Mesendoderm (in vitro differentiated cells): Measurements from ENCODE around the gene CNOT9.
A peak's percentile ranks its signal among the peaks of the same experiment; 100 is the strongest.

Source experiments
- DNase-seq: peaks from one replicate; pipeline ENCODE4 v3.0.0; 2013
- H2AK5ac ChIP-seq: 2 replicates; pipeline ENCODE4 v1.6.1; 2013; ENCODE audit warnings: low read length, inconsistent platforms
- H2BK120ac ChIP-seq: 2 replicates; pipeline ENCODE4 v1.6.1; 2013; ENCODE audit warnings: low read depth, mild to moderate bottlenecking, low read length, moderate library complexity, mixed read lengths
- H2BK15ac ChIP-seq: replicated peaks from 2 replicates; pipeline ENCODE4 v1.6.1; 2013; ENCODE audit warnings: low read depth, mild to moderate bottlenecking, moderate library complexity
- H2BK5ac ChIP-seq: 2 replicates; pipeline ENCODE4 v1.6.1; 2013; ENCODE audit warnings: low read length, inconsistent platforms
- H3K18ac ChIP-seq: 2 replicates; pipeline ENCODE4 v1.6.1; 2013; ENCODE audit warnings: mild to moderate bottlenecking, low read length, mixed read lengths
- H3K23ac ChIP-seq: one replicate; pipeline ENCODE4 v1.6.1; 2013; ENCODE audit warnings: low read length
- H3K27ac ChIP-seq: 2 replicates; pipeline ENCODE4 v1.5.1; 2013; ENCODE audit warnings: low read depth, mild to moderate bottlenecking, inconsistent platforms, low read length, moderate library complexity
- H3K27me3 ChIP-seq: 2 replicates; pipeline ENCODE4 v1.6.1; 2013; ENCODE audit warnings: low read length, control low read depth, mild to moderate bottlenecking, inconsistent platforms; ENCODE audit not compliant: insufficient read depth, poor library complexity
- H3K36me3 ChIP-seq: 2 replicates; pipeline ENCODE4 v1.6.1; 2013; ENCODE audit warnings: low read length, inconsistent platforms; ENCODE audit not compliant: control insufficient read depth, insufficient read depth
- H3K4ac ChIP-seq: one replicate; pipeline ENCODE4 v1.6.1; 2013; ENCODE audit warnings: low read depth, mild to moderate bottlenecking, low read length, moderate library complexity
- H3K4me1 ChIP-seq: 2 replicates; pipeline ENCODE4 v1.6.1; 2013; ENCODE audit warnings: low read depth, low read length, inconsistent platforms; ENCODE audit not compliant: control insufficient read depth
- H3K4me2 ChIP-seq: 2 replicates; pipeline ENCODE4 v1.6.1; 2013; ENCODE audit warnings: low read length
- H3K4me3 ChIP-seq: 2 replicates; pipeline ENCODE4 v1.5.1; 2013; ENCODE audit warnings: mild to moderate bottlenecking, low read length
- H3K56ac ChIP-seq: one replicate; pipeline ENCODE4 v1.6.1; 2013; ENCODE audit warnings: low read length
- H3K79me1 ChIP-seq: 2 replicates; pipeline ENCODE4 v1.6.1; 2013; ENCODE audit warnings: low read length, inconsistent platforms
- H3K79me2 ChIP-seq: 2 replicates; pipeline ENCODE4 v1.6.1; 2013; ENCODE audit warnings: mild to moderate bottlenecking, low read length; ENCODE audit not compliant: control insufficient read depth, insufficient read depth
- H3K9ac ChIP-seq: 2 replicates; pipeline ENCODE4 v1.6.1; 2013; ENCODE audit warnings: low read length, inconsistent platforms
- H4K5ac ChIP-seq: one replicate; pipeline ENCODE4 v1.6.1; 2013; ENCODE audit warnings: low read length
- H4K8ac ChIP-seq: one replicate; pipeline ENCODE4 v1.6.1; 2013; ENCODE audit warnings: low read depth, mild to moderate bottlenecking, control low read depth, low read length, moderate library complexity
- WGBS: extraction: QIAGEN DNeasy Blood & Tissue Kit; methylation state at CpG from one replicate; pipeline ENCODE4 v1.1.7; 2013; ENCODE audit warnings: low lambda C conversion rate, missing lambda C conversion rate; ENCODE audit not compliant: insufficient coverage; ENCODE audit errors: extremely low coverage; 5-methylcytosine and 5-hydroxymethylcytosine counted together

The CNOT9 gene

DNA sequence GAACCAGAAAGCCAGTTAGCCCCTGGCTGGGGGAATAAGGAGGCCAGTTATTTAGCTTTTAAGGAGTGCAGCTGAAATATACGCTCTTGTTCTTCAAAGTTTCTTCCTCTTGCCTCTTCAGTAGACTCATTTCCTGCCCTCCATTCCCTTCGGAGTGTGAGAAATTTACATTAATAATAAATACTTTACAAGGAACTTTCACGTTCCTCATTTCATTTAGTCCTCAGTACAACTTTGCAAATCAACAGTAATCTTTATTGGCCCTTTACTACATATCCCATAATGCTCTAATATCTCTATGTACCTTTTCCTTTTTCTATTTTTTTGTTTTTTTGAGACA lies 54.7 kb downstream of the CNOT9 start:
- Histone ChIP-seq H3K4me2 (no peak overlapping the region), H3K4me3 (no peak overlapping the region), H4K8ac (no peak overlapping the region), H2BK15ac (no peak overlapping the region), H3K36me3 (no peaks in the 10 kb centered on the region), H3K79me1 (no peaks in the 10 kb centered on the region), H3K23ac (peak overlapping the region; percentile 48), H3K4me1 (peaks cover 7% of the 10 kb centered on the region), H2BK120ac (no peak overlapping the region), H3K27ac (no peak overlapping the region), H4K5ac (no peak overlapping the region), H2BK5ac (no peak overlapping the region), H2AK5ac (no peak overlapping the region), H3K27me3 (no peaks in the 10 kb centered on the region), H3K4ac (no peak overlapping the region), H3K18ac (no peak overlapping the region), H3K79me2 (no peaks in the 10 kb centered on the region), H3K56ac (no peak overlapping the region), H3K9ac (no peak overlapping the region)
- no peak for DNase-seq
- WGBS, result no CpG with 5 or more reads among the region's 3 CpGs

DNA sequence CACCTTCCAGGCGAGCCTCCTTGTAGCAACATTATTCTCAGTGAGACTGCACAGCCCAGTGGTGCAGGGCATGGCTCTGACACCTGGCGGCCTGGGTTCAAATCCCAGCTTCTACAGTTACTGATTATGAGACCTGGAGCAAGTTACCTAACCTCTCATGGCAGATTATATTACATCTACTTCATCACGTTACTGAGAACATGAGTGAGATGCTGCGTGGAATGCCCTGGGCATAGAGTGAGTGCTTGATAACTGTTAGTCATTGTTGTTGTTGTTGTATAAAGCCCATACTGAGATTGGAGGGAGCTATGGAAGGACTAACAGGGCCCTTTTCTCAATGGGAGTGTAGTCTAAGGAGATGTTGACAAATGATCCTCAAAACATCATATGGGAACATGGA lies 57.7 kb downstream of the CNOT9 start:
- no peak overlapping the region for H4K8ac ChIP-seq
- H3K4me2 ChIP-seq, result no peak overlapping the region
- no peak for DNase-seq
- no peak overlapping the region for H3K18ac ChIP-seq
- H2BK5ac ChIP-seq, result no peak overlapping the region
- no peak overlapping the region for H3K27ac ChIP-seq
- H2BK15ac ChIP-seq, result no peak overlapping the region
- H4K5ac ChIP-seq, result no peak overlapping the region
- no peak overlapping the region for H2AK5ac ChIP-seq
- H3K4me3 ChIP-seq, result no peak overlapping the region
- H3K36me3 ChIP-seq, result no peaks in the 10 kb centered on the region
- H3K79me2 ChIP-seq, result no peaks in the 10 kb centered on the region
- no peaks in the 10 kb centered on the region for H3K27me3 ChIP-seq
- H3K4ac ChIP-seq, result no peak overlapping the region
- H3K79me1 ChIP-seq, result no peaks in the 10 kb centered on the region
- peaks cover 7% of the 10 kb centered on the region for H3K4me1 ChIP-seq
- H2BK120ac ChIP-seq, result no peak overlapping the region
- WGBS, result no CpG with 5 or more reads among the region's 4 CpGs
- no peak overlapping the region for H3K9ac ChIP-seq
- no peak overlapping the region for H3K56ac ChIP-seq
- H3K23ac ChIP-seq, result no peak overlapping the region

DNA sequence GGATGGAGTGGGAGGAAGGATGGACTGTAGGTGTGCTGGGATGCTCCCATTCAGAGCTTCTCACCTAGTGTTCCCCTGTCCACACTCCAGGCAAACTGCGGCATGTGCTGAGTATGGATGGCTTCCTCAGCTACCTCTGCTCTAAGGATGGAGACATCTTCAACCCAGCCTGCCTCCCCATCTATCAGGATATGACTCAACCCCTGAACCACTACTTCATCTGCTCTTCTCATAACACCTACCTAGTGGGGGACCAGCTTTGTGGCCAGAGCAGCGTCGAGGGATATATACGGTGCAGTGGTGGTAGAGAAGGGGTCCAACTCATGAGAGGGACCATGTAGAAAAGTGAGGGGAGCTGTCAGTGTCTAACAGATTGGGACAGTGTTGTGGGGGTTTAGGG lies 59.3 kb downstream of the CNOT9 start:
- no peak overlapping the region for H4K5ac ChIP-seq
- H3K23ac ChIP-seq, result no peak overlapping the region
- no peak overlapping the region for H3K18ac ChIP-seq
- no peak overlapping the region for H2AK5ac ChIP-seq
- no peak overlapping the region for H2BK15ac ChIP-seq
- H3K56ac ChIP-seq, result no peak overlapping the region
- no peak overlapping the region for H3K9ac ChIP-seq
- H2BK120ac ChIP-seq, result no peak overlapping the region
- no peaks in the 10 kb centered on the region for H3K79me1 ChIP-seq
- no peak overlapping the region for H3K4me2 ChIP-seq
- no peak overlapping the region for H3K27ac ChIP-seq
- no peak for DNase-seq
- peaks cover 3% of the 10 kb centered on the region for H3K4me1 ChIP-seq
- H3K79me2 ChIP-seq, result no peaks in the 10 kb centered on the region
- H3K36me3 ChIP-seq, result no peaks in the 10 kb centered on the region
- no peak overlapping the region for H3K4ac ChIP-seq
- WGBS, result no CpG with 5 or more reads among the region's 4 CpGs
- H4K8ac ChIP-seq, result no peak overlapping the region
- no peaks in the 10 kb centered on the region for H3K27me3 ChIP-seq
- H3K4me3 ChIP-seq, result no peak overlapping the region
- no peak overlapping the region for H2BK5ac ChIP-seq

- Histone ChIP-seq H4K5ac (no peak overlapping the region), H3K4ac (no peak overlapping the region), H3K4me3 (no peak overlapping the region), H3K23ac (no peak overlapping the region), H3K79me2 (no peaks in the 10 kb centered on the region), H3K27me3 (no peaks in the 10 kb centered on the region), H2BK120ac (no peak overlapping the region), H2AK5ac (no peak overlapping the region), H3K36me3 (peaks cover 8% of the 10 kb centered on the region), H3K56ac (no peak overlapping the region), H4K8ac (no peak overlapping the region), H3K9ac (no peak overlapping the region), H3K4me2 (no peak overlapping the region), H2BK5ac (no peak overlapping the region), H3K18ac (no peak overlapping the region), H3K27ac (no peak overlapping the region), H2BK15ac (no peak overlapping the region), H3K4me1 (no peaks in the 10 kb centered on the region), H3K79me1 (no peaks in the 10 kb centered on the region)
- no peak for DNase-seq
- no CpG with 5 or more reads among the region's 4 CpGs for WGBS
These were observed 63.2 kb downstream of the CNOT9 start for GRCh38 chr2:218631837-218632236.

DNA sequence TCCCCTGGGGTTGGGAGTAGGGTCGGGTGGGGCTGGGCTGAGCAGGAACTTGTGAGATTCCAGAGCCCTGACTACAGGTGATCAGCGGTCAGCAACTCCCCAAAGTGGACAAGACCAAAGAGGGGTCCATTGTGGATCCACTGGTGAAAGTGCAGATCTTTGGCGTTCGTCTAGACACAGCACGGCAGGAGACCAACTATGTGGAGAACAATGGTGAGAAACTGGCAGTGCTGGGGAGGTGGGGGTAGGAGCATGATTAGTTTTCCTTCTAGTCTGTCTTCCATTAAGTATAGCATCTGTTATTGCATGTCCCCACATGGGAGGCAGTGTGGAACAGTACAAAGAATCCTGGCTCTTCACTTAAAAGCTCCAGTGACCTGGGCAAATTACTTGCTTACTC lies 67.1 kb downstream of the CNOT9 start:
- Histone ChIP-seq H3K4ac (no peak overlapping the region), H3K23ac (no peak overlapping the region), H2BK120ac (no peak overlapping the region), H3K4me2 (no peak overlapping the region), H3K79me1 (no peaks in the 10 kb centered on the region), H3K56ac (no peak overlapping the region), H3K18ac (no peak overlapping the region), H2AK5ac (no peak overlapping the region), H3K27ac (no peak overlapping the region), H3K9ac (no peak overlapping the region), H4K5ac (no peak overlapping the region), H3K36me3 (peaks cover 26% of the 10 kb centered on the region), H3K4me3 (no peak overlapping the region), H3K79me2 (no peaks in the 10 kb centered on the region), H4K8ac (no peak overlapping the region), H3K4me1 (no peaks in the 10 kb centered on the region), H3K27me3 (no peaks in the 10 kb centered on the region), H2BK15ac (no peak overlapping the region), H2BK5ac (no peak overlapping the region)
- peak; percentile 63 for DNase-seq
- WGBS, result no CpG with 5 or more reads among the region's 5 CpGs

GRCh38 chr2:218638372-218638771 lies 69.7 kb downstream of the CNOT9 start:
- peaks cover 34% of the 10 kb centered on the region for H3K36me3 ChIP-seq
- H3K56ac ChIP-seq, result no peak overlapping the region
- no peaks in the 10 kb centered on the region for H3K4me1 ChIP-seq
- H2AK5ac ChIP-seq, result no peak overlapping the region
- no peak overlapping the region for H3K27ac ChIP-seq
- H3K9ac ChIP-seq, result no peak overlapping the region
- no peak for DNase-seq
- no peak overlapping the region for H2BK120ac ChIP-seq
- no peak overlapping the region for H2BK5ac ChIP-seq
- H3K23ac ChIP-seq, result no peak overlapping the region
- H3K79me2 ChIP-seq, result no peaks in the 10 kb centered on the region
- no peak overlapping the region for H4K8ac ChIP-seq
- H3K4me2 ChIP-seq, result no peak overlapping the region
- no peak overlapping the region for H3K4ac ChIP-seq
- no peak overlapping the region for H2BK15ac ChIP-seq
- no peak overlapping the region for H4K5ac ChIP-seq
- H3K27me3 ChIP-seq, result no peaks in the 10 kb centered on the region
- WGBS, result no CpG with 5 or more reads among the region's 18 CpGs
- H3K79me1 ChIP-seq, result no peaks in the 10 kb centered on the region
- H3K18ac ChIP-seq, result no peak overlapping the region
- no peak overlapping the region for H3K4me3 ChIP-seq
